OCI-LY7 (cell line): ENCODE data around the gene PTCHD4.

Experiments used
- CTCF ChIP-seq: fragments of 200-600 bp; sonication (generic); conservative IDR thresholded peaks from 2 replicates; pipeline ENCODE4 v1.5.1; 2014; ENCODE audit warnings: mild to moderate bottlenecking, antibody characterized with exemption, low read length, moderate library complexity, mixed read lengths
- EZH2phosphoT487 ChIP-seq: fragments of 200-600 bp; sonication (generic); IDR thresholded peaks from 2 replicates; pipeline ENCODE4 v1.6.1; 2018; ENCODE audit warnings: low read depth, borderline replicate concordance, mild to moderate bottlenecking, mixed run types, antibody characterized with exemption, low read length, moderate library complexity, mixed read lengths

GRCh38 chr6:48123601-48124000, 12.6 kb upstream of the PTCHD4 start:
- TF ChIP-seq CTCF (no peak), EZH2phosphoT487 (no peak)
